Epithelial cell of proximal tubule (primary cell): Measurements from ENCODE around the gene ATL3. TPM values are rescaled to one million over a fixed set of nuclear protein-coding genes. Genes with fewer than 3 reads are reported as not detected.
"Not testable (repeated sequence)": the region's sequence is repeated elsewhere in the genome, so short reads cannot be mapped to it uniquely, and the experiment has no call there.

Experiments used
- DNase-seq: peaks from one replicate; pipeline ENCODE4 v3.0.0-alpha.2; 2011; ENCODE audit warnings: low read depth
- H3K4me3 ChIP-seq: 2 replicates; pipeline ENCODE4 v1.5.1; 2011; ENCODE audit warnings: low read depth, mild to moderate bottlenecking, low read length
- CTCF ChIP-seq: conservative IDR thresholded peaks from 2 replicates; pipeline ENCODE4 v1.5.1; 2012; ENCODE audit warnings: low read depth, mild to moderate bottlenecking, low read length
- total RNA-seq: library from RNA; depleted of rRNA; stranded (reverse); fragments of >200 nt; gene quantifications from 2 replicates; pipeline ENCODE4 v1.2.3, GENCODE V29; 2015

Gene ATL3
- total RNA-seq, 1 donor from 2014 or later, result 32.3 TPM

GRCh38 chr11:63586451-63587166, 84.6 kb downstream of the ATL3 start:
- no peak overlapping the region for H3K4me3 ChIP-seq
- no peak for TF ChIP-seq CTCF

GRCh38 chr11:63583357-63583677, 87.9 kb downstream of the ATL3 start:
- DNase-seq, result no peak
- no peak overlapping the region for H3K4me3 ChIP-seq
- TF ChIP-seq CTCF, result no peak

More at GRCh38 chr11:63586451-63587166, 84.6 kb downstream of the ATL3 start:
- DNase-seq, result no peak

- not testable (repeated sequence) for DNase-seq, H3K4me3 ChIP-seq
Measured at GRCh38 chr11:63581224-63581623, 90.0 kb downstream of the ATL3 start.

- not testable (repeated sequence) for DNase-seq, H3K4me3 ChIP-seq
Measured at GRCh38 chr11:63578882-63579281, 92.3 kb downstream of the ATL3 start.

DNA sequence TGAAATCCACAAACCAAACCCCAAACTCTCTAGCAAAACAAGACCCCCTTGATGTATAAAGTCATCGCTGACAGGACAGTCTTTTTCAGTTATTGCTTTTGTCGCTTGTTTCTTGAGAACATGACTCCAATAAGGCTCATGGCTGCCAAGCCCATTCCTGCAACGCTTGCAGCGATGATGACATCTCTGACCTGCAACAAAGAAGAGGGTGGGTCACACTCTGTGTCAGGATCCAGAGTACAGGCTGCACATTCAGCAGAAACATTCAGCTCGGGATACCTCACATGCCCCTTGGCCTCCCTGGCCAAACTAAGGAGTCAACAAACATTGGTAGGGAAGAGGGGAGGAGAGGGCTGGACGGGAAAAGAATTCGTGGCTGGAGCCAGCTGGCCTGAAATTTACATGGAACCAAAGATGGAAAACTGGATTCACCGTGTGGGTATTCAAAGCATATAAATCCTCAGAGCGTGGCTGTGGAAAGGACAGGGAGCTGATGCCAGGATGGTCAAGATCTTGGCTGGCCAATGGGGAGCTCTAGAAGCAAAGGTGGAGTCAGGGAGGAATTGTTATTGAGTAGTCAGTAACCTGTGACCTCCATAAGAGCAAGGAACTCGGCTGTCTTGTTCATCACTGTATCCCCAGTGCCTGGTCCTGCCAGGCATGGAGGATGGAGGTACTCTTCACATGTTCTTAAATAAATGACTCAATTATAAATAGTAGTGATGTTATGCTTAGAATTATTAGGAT, 96.1 kb downstream of the ATL3 start:
- DNase-seq, result no peak
- H3K4me3 ChIP-seq, result no peak overlapping the region

More for the DNA sequence above, 96.1 kb downstream of the ATL3 start:
- no peak for TF ChIP-seq CTCF

Other genes starting within 250 kb of the ATL3 start
- gene PLAAT5, start 180.2 kb downstream of the ATL3 start, total RNA-seq, result 0.06 and 1.6 TPM in 2 replicates
- gene LGALS12, start 165.3 kb downstream of the ATL3 start, total RNA-seq, result 0.07 TPM in 1 of 2 replicates, not detected in the other
- gene PLAAT4, start 134.6 kb downstream of the ATL3 start, total RNA-seq, result 31.7 and 32.7 TPM in 2 replicates
- 0.29 TPM in 1 of 2 replicates, not detected in the other for gene PLAAT2, start 108.0 kb downstream of the ATL3 start, total RNA-seq
- 68.2 and 95.4 TPM in 2 replicates for gene PLAAT3, start 56.9 kb downstream of the ATL3 start, total RNA-seq
- gene RTN3, start 10.1 kb upstream of the ATL3 start, total RNA-seq, result 125 and 142 TPM in 2 replicates
- 12.7 and 17.4 TPM in 2 replicates for gene ZFTA, start 97.4 kb upstream of the ATL3 start, total RNA-seq
- 50.9 and 57.4 TPM in 2 replicates for gene SPINDOC, start 142.1 kb upstream of the ATL3 start, total RNA-seq
- gene MARK2, start 167.7 kb upstream of the ATL3 start, total RNA-seq, result 33.6 and 36.2 TPM in 2 replicates
- gene RCOR2, start 245.8 kb upstream of the ATL3 start, total RNA-seq, result 3.1 and 4.8 TPM in 2 replicates